ENCODE measurements around the gene COX19.
A peak's percentile ranks its signal among the peaks of the same experiment; 100 is the strongest.

COX19 gene

GRCh38 chr7:974820-975681 lies at the start of gene COX19:
Gene COX19 (minus strand): TSS chr7:975549. CDS start chr7:975509, 40 bp downstream.
- H3K27ac ChIP-seq = peak within 1 kb of the TSS; percentile 91

GRCh38 chr7:1024331-1024841 lies 49.0 kb upstream of the COX19 start:
- no peak for DNase-seq (ENCODE audit: low read depth, low spot score)
- no peak overlapping the region for H3K27ac ChIP-seq

More at GRCh38 chr7:974820-975681, at the start of gene COX19:
- peak; percentile 64 for DNase-seq (ENCODE audit: low read depth, low spot score)

- no peak overlapping the region for H3K27ac ChIP-seq
- no peak for DNase-seq (ENCODE audit: low read depth, low spot score)
These were observed 47.6 kb upstream of the COX19 start for GRCh38 chr7:1022801-1023465.

GRCh38 chr7:1022356-1022755 lies 47.0 kb upstream of the COX19 start:
- no peak for DNase-seq (ENCODE audit: low read depth, low spot score)
- no peak overlapping the region for H3K27ac ChIP-seq

- no peak overlapping the region for H3K27ac ChIP-seq
- DNase-seq (ENCODE audit: low read depth, low spot score) = no peak
These were observed 46.6 kb upstream of the COX19 start for GRCh38 chr7:1021931-1022330.

GRCh38 chr7:1021366-1021765 lies 46.0 kb upstream of the COX19 start:
- H3K27ac ChIP-seq = no peak overlapping the region
- no peak for DNase-seq (ENCODE audit: low read depth, low spot score)

GRCh38 chr7:1020849-1021251 lies 45.5 kb upstream of the COX19 start:
- H3K27ac ChIP-seq = no peak overlapping the region
- no peak for DNase-seq (ENCODE audit: low read depth, low spot score)

- DNase-seq (ENCODE audit: low read depth, low spot score) = no peak
- no peak overlapping the region for H3K27ac ChIP-seq
These were observed 44.7 kb upstream of the COX19 start for GRCh38 chr7:1019789-1020610.

- H3K27ac ChIP-seq = no peak overlapping the region
- no peak for DNase-seq (ENCODE audit: low read depth, low spot score)
These were observed 44.0 kb upstream of the COX19 start for GRCh38 chr7:1019255-1019785.

- no peak overlapping the region for H3K27ac ChIP-seq
- no peak for DNase-seq (ENCODE audit: low read depth, low spot score)
These were observed 43.0 kb upstream of the COX19 start for GRCh38 chr7:1018334-1018695.

GRCh38 chr7:1017586-1018333 lies 42.4 kb upstream of the COX19 start:
- no peak for DNase-seq (ENCODE audit: low read depth, low spot score)
- no peak overlapping the region for H3K27ac ChIP-seq

- DNase-seq (ENCODE audit: low read depth, low spot score) = no peak
- H3K27ac ChIP-seq = no peak overlapping the region
These were observed 41.5 kb upstream of the COX19 start for GRCh38 chr7:1016577-1017531.

GRCh38 chr7:1015196-1016121 lies 40.1 kb upstream of the COX19 start:
- H3K27ac ChIP-seq = no peak overlapping the region

GRCh38 chr7:1014681-1015080 lies 39.3 kb upstream of the COX19 start:
- no peak overlapping the region for H3K27ac ChIP-seq
- DNase-seq (ENCODE audit: low read depth, low spot score) = no peak

More at GRCh38 chr7:1015196-1016121, 40.1 kb upstream of the COX19 start:
- DNase-seq (ENCODE audit: low read depth, low spot score) = no peak

- no peak overlapping the region for H3K27ac ChIP-seq
- DNase-seq (ENCODE audit: low read depth, low spot score) = no peak
These were observed 38.2 kb upstream of the COX19 start for GRCh38 chr7:1013581-1013980.

GRCh38 chr7:1012716-1013095 lies 37.4 kb upstream of the COX19 start:
- DNase-seq (ENCODE audit: low read depth, low spot score) = no peak
- H3K27ac ChIP-seq = no peak overlapping the region

- DNase-seq (ENCODE audit: low read depth, low spot score) = no peak
- H3K27ac ChIP-seq = no peak overlapping the region
These were observed 36.8 kb upstream of the COX19 start for GRCh38 chr7:1012004-1012715.

All from epithelial cell of prostate (primary cell).